Pons (tissue), 1 donor: Measurements from ENCODE around the gene WWP2.
"Not testable (repeated sequence)": the region's sequence is repeated elsewhere in the genome, so short reads cannot be mapped to it uniquely, and the experiment has no call there.

ENCODE experiments used
- DNase-seq: peaks from one replicate; pipeline ENCODE4 v3.0.0-alpha.2; 2016; ENCODE audit warnings: low spot score

The WWP2 gene

GRCh38 chr16:69831212-69832123 is 69.3 kb downstream of the WWP2 start:
- no peak for DNase-seq

- DNase-seq, result no peak
These were observed 71.5 kb downstream of the WWP2 start for GRCh38 chr16:69833357-69834282.

GRCh38 chr16:69834807-69835466 is 72.8 kb downstream of the WWP2 start:
- no peak for DNase-seq

- no peak for DNase-seq
These were observed 74.1 kb downstream of the WWP2 start for GRCh38 chr16:69836257-69836656.

GRCh38 chr16:69837380-69837779 is 75.2 kb downstream of the WWP2 start:
- no peak for DNase-seq

GRCh38 chr16:69838489-69838888 is 76.4 kb downstream of the WWP2 start:
- no peak for DNase-seq

- DNase-seq, result peak; percentile 87
These were observed 77.1 kb downstream of the WWP2 start for GRCh38 chr16:69839240-69839688.

GRCh38 chr16:69839798-69840409 is 77.8 kb downstream of the WWP2 start:
- peak; percentile 92 for DNase-seq

- no peak for DNase-seq
These were observed 78.8 kb downstream of the WWP2 start for GRCh38 chr16:69840975-69841374.

GRCh38 chr16:69844441-69844840 is 82.3 kb downstream of the WWP2 start:
- no peak for DNase-seq

GRCh38 chr16:69845181-69845580 is 83.0 kb downstream of the WWP2 start:
- DNase-seq, result no peak

GRCh38 chr16:69847643-69848042 is 85.5 kb downstream of the WWP2 start:
- no peak for DNase-seq

- peak; percentile 65 for DNase-seq
These were observed 86.8 kb downstream of the WWP2 start for GRCh38 chr16:69848637-69849545.

GRCh38 chr16:69851491-69852240 is 89.5 kb downstream of the WWP2 start:
- no peak for DNase-seq

- DNase-seq, result peak; percentile 93
These were observed 90.7 kb downstream of the WWP2 start for GRCh38 chr16:69852815-69853214.

- DNase-seq, result no peak
These were observed 91.3 kb downstream of the WWP2 start for GRCh38 chr16:69853481-69853880.

GRCh38 chr16:69854776-69855175 is 92.6 kb downstream of the WWP2 start:
- not testable (repeated sequence) for DNase-seq

- DNase-seq, result no peak
These were observed 93.5 kb downstream of the WWP2 start for GRCh38 chr16:69855592-69855991.

- DNase-seq, result no peak
These were observed 96.3 kb downstream of the WWP2 start for GRCh38 chr16:69858191-69859104.
